ENCODE results near the gene KIRREL2. TPM values are rescaled to one million over a fixed set of nuclear protein-coding genes. Genes with fewer than 3 reads are reported as not detected.

The KIRREL2 gene
- total and polyA plus RNA-seq, 2 of the 8 experiments (the other 6 are each of a cell fraction or from before 2014, with no cell fraction given) = 2.4 to 4.6 TPM

DNA sequence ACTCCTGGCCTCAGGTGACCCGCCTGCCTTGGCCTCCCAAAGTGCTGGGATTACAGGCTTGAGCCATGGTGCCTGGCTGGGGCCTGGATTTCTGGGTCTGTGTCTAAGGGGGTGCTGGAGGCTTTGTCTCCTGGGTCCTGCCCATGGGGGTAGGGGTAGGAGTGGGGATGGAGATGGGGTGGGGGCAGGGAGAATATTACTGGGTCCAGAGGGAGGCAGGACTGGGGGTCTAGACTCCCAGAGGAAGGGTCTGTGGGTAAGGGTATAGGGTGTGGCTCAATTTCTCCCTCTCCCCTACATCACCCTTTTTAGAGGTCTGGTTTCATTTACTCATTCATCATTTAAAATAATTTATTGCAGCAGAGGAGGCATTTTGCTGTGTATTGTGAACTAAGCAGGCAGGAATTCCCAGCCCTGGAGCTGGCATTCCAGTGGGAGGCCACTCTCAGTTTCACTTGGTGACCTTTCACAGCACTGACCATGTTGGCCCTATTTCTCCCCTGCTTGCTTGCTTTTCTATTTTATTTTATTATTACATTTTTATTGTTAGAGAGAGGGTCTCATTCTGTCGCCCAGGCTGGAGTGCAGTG lies 44.4 kb downstream of the KIRREL2 start:
- Histone ChIP-seq H2BK15ac (ENCODE audit: low read length) (no peak overlapping the region), H2AK5ac (ENCODE audit: low read depth, low read length) (no peak overlapping the region), H3K23ac (ENCODE audit: insufficient read length) (no peak overlapping the region), H3K79me1 (ENCODE audit: low read depth, low read length) (no peaks in the 10 kb centered on the region; the same call in 1 of the 2 replicates), H3K79me2 (ENCODE audit: control insufficient read depth in 1 of 2, insufficient read depth in 2 of 2, low read length in 2 of 2) (peaks cover 0 to 8% of the 10 kb centered on the region in 2 experiments; a peak in 1 of 4 replicates), H3K18ac (ENCODE audit: extremely low read depth, low read length) (no peak overlapping the region), H2BK120ac (replicated peaks; ENCODE audit: low read depth, low read length) (no peak overlapping the region), H2BK12ac (ENCODE audit: low read depth, low read length) (no peak overlapping the region), H3K4me2 (ENCODE audit: insufficient read depth in 1 of 2, low read depth in 2 of 2, low read length in 2 of 2) (peak overlapping the region; percentile 68 to 89; a peak in 2 of 4 replicates), H3K4ac (replicated peaks; ENCODE audit: insufficient read length, low read depth, low read length) (no peak overlapping the region), H3K23me2 (ENCODE audit: low read depth, low read length) (peaks cover 12% of the 10 kb centered on the region), H3K4me3 (ENCODE audit: extremely low read depth in 1 of 4, insufficient read depth in 2 of 4, low read depth in 3 of 4, low read length in 4 of 4) (peak overlapping the region; percentile 88 to 94 (median 90); a peak in 4 of 8 replicates), H3K27me3 (replicated peaks in 1 of 4; ENCODE audit: control insufficient read depth in 3 of 4, extremely low read depth in 1 of 4, insufficient read depth in 3 of 4, low read length in 3 of 4) (no peaks in the 10 kb centered on the region), H4K8ac (ENCODE audit: extremely low read depth, insufficient read depth, low read length) (no peak overlapping the region), H4K91ac (replicated peaks; ENCODE audit: insufficient read length, low read length) (no peak overlapping the region), H4K5ac (ENCODE audit: insufficient read length, low read depth, low read length) (no peak overlapping the region), H3K56ac (replicated peaks; ENCODE audit: insufficient read length, low read depth, low read length) (no peak overlapping the region), H3K9ac (replicated peaks in 1 of 4; ENCODE audit: extremely low read depth in 1 of 4, low read depth in 3 of 4, low read length in 3 of 4) (no peak overlapping the region), H3K9me3 (ENCODE audit: insufficient read depth in 2 of 2, low read depth in 1 of 2, low read length in 1 of 2) (no peaks in the 10 kb centered on the region), H3K36me3 (ENCODE audit: control insufficient read depth in 2 of 4, insufficient read depth in 4 of 4, low read length in 3 of 4) (peaks cover 4 to 18% (median 6%) of the 10 kb centered on the region in 4 experiments; a peak in 7 of 8 replicates), H3K14ac (ENCODE audit: insufficient read length) (no peak overlapping the region), H4K20me1 (replicated peaks in 1 of 2; ENCODE audit: control insufficient read depth in 1 of 2, insufficient read depth in 2 of 2, low read length in 2 of 2) (peaks cover 0 to 1% of the 10 kb centered on the region in 2 experiments), H2BK20ac (ENCODE audit: low read length) (no peak overlapping the region), H2AFZ (ENCODE audit: low read length) (no peak overlapping the region), H3K4me1 (replicated peaks in 1 of 4; ENCODE audit: control insufficient read depth in 3 of 4, insufficient read depth in 4 of 4, low read length in 3 of 4) (peaks cover 0 to 14% (median 6%) of the 10 kb centered on the region in 4 experiments; a peak in 6 of 7 replicates), H2BK5ac (ENCODE audit: low read depth, low read length) (no peak overlapping the region), H3K27ac (ENCODE audit: low read depth, low read length) (no peak overlapping the region)
- 65% methylated on average over 2 of the region's 2 CpGs; no CpG with 5 or more reads in 1 of the 2 experiments for WGBS, 2 experiments (ENCODE audit: extremely low coverage in 1 of 2, insufficient coverage in 1 of 2, insufficient read length in 1 of 2, insufficient replicate concordance in 2 of 2, low coverage in 1 of 2, low lambda C conversion rate in 2 of 2, missing lambda C conversion rate in 1 of 2)
- CTCF ChIA-PET (ENCODE audit: partially characterized antibody) = no interaction called here
- FAIRE-seq (no peak), DNase-seq (ENCODE audit: low read depth in 1 of 2, low spot score in 2 of 2) (no peak)
- POLR2A ChIA-PET (ENCODE audit: partially characterized antibody) = interaction anchor here (0.6 to 1.6 kb wide), 5 partner anchors 16 to 55 kb away, joined by 3 to 6 read pairs (median 3); no protein-coding TSS in a partner anchor
- no peak for TF ChIP-seq MAFK (IDR thresholded peaks at IDR 0.05; ENCODE audit: low read depth, low read length)
- TF ChIP-seq EP300 (IDR thresholded peaks at IDR 0.05; ENCODE audit: borderline replicate concordance in 1 of 2, low read depth in 2 of 2, low read length in 2 of 2) = no peak
- no peak for TF ChIP-seq HDAC2 (IDR thresholded peaks at IDR 0.05; ENCODE audit: borderline replicate concordance in 1 of 2, low read depth in 2 of 2, low read length in 2 of 2)
- TF ChIP-seq, protein P1, sequence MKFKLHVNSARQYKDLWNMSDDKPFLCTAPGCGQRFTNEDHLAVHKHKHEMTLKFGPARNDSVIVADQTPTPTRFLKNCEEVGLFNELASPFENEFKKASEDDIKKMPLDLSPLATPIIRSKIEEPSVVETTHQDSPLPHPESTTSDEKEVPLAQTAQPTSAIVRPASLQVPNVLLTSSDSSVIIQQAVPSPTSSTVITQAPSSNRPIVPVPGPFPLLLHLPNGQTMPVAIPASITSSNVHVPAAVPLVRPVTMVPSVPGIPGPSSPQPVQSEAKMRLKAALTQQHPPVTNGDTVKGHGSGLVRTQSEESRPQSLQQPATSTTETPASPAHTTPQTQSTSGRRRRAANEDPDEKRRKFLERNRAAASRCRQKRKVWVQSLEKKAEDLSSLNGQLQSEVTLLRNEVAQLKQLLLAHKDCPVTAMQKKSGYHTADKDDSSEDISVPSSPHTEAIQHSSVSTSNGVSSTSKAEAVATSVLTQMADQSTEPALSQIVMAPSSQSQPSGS (IDR thresholded peaks at IDR 0.05; ENCODE audit: low read length) = no peak
- TF ChIP-seq SIN3A (conservative IDR thresholded peaks at IDR 0.05 in 1 of 2, IDR thresholded peaks at IDR 0.05 in 1 of 2; ENCODE audit: low read depth in 1 of 2, low read length in 2 of 2) = no peak
- TF ChIP-seq RFX5 (IDR thresholded peaks at IDR 0.05; ENCODE audit: borderline replicate concordance, low read depth, low read length) = no peak
- no peak for TF ChIP-seq EZH2 (IDR thresholded peaks at IDR 0.05; ENCODE audit: low read depth, low read length, severe bottlenecking)
- no peak for TF ChIP-seq POU5F1 (IDR thresholded peaks at IDR 0.05; ENCODE audit: low read depth, low read length)
- no peak for TF ChIP-seq KDM5A (IDR thresholded peaks at IDR 0.05; ENCODE audit: low read length)
- TF ChIP-seq CBX8 (IDR thresholded peaks at IDR 0.05; ENCODE audit: borderline replicate concordance, low read depth, low read length) = no peak

Measured in H1 (cell line).